ENCODE measurements around the gene ESPNL.

Gene ESPNL

GRCh38 chr2:238132463-238133450 is 32.6 kb downstream of the ESPNL start:
- no peak overlapping the region for H2BK5ac ChIP-seq (ENCODE audit: low read depth, low read length, poor library complexity, severe bottlenecking)
- H3K4ac ChIP-seq (ENCODE audit: low read depth in 1 of 2, low read length in 2 of 2), result no peak overlapping the region
- no peak for DNase-seq
- H3K18ac ChIP-seq (ENCODE audit: low read depth in 1 of 2, low read length in 2 of 2), result no peak overlapping the region
- H3K27me3 ChIP-seq (ENCODE audit: control insufficient read depth in 1 of 2, insufficient read depth in 1 of 2, low read length in 2 of 2), result no peaks in the 10 kb centered on the region
- no peak overlapping the region for H3K4me2 ChIP-seq (ENCODE audit: low read length, poor library complexity, severe bottlenecking)
- H3K14ac ChIP-seq (ENCODE audit: low read length in 2 of 2), result no peak overlapping the region
- H3K36me3 ChIP-seq (ENCODE audit: control insufficient read depth in 1 of 2, insufficient read depth in 2 of 2, low read depth in 1 of 2, low read length in 2 of 2), result no peaks in the 10 kb centered on the region
- no peak overlapping the region for H2AK5ac ChIP-seq (ENCODE audit: low read length, severe bottlenecking)
- H2BK12ac ChIP-seq (ENCODE audit: low read length in 2 of 2), result no peak overlapping the region
- no peak overlapping the region for H3K4me3 ChIP-seq (ENCODE audit: insufficient read depth in 1 of 2, low read depth in 1 of 2, low read length in 2 of 2)
- H4K8ac ChIP-seq (ENCODE audit: low read length), result no peak overlapping the region
- no peak overlapping the region for H2BK15ac ChIP-seq (ENCODE audit: low read depth, poor library complexity, severe bottlenecking)
- no peaks in the 10 kb centered on the region for H3K9me3 ChIP-seq (ENCODE audit: control insufficient read depth, low read length)
- no peak overlapping the region for H3K23ac ChIP-seq (ENCODE audit: low read length in 2 of 2)
- H3K27ac ChIP-seq (ENCODE audit: low read length, poor library complexity, severe bottlenecking), result no peak overlapping the region
- no peak overlapping the region for H3K9ac ChIP-seq (ENCODE audit: low read length)
- peaks cover 3% of the 10 kb centered on the region for H3K4me1 ChIP-seq (ENCODE audit: control insufficient read depth, insufficient read depth, low read depth, low read length)
- no peak overlapping the region for H4K91ac ChIP-seq (ENCODE audit: low read length)
- WGBS, result 86% methylated on average over 23 of the region's 23 CpGs
- H2BK120ac ChIP-seq (ENCODE audit: low read depth, low read length), result no peak overlapping the region
- no peaks in the 10 kb centered on the region for H3K79me1 ChIP-seq (replicated peaks; ENCODE audit: low read length, poor library complexity, severe bottlenecking)
- H2AFZ ChIP-seq (ENCODE audit: low read depth, low read length), result no peak overlapping the region

GRCh38 chr2:238133499-238134392 is 33.6 kb downstream of the ESPNL start:
- Histone ChIP-seq H3K4ac (ENCODE audit: low read depth in 1 of 2, low read length in 2 of 2) (no peak overlapping the region), H4K91ac (ENCODE audit: low read length) (no peak overlapping the region), H2AFZ (ENCODE audit: low read depth, low read length) (no peak overlapping the region), H3K79me1 (replicated peaks; ENCODE audit: low read length, poor library complexity, severe bottlenecking) (no peaks in the 10 kb centered on the region), H3K18ac (ENCODE audit: low read depth in 1 of 2, low read length in 2 of 2) (no peak overlapping the region), H3K4me2 (ENCODE audit: low read length, poor library complexity, severe bottlenecking) (no peak overlapping the region), H3K36me3 (ENCODE audit: control insufficient read depth in 1 of 2, insufficient read depth in 2 of 2, low read depth in 1 of 2, low read length in 2 of 2) (no peaks in the 10 kb centered on the region), H3K23ac (ENCODE audit: low read length in 2 of 2) (no peak overlapping the region), H3K14ac (ENCODE audit: low read length in 2 of 2) (no peak overlapping the region), H2BK120ac (ENCODE audit: low read depth, low read length) (no peak overlapping the region), H3K9me3 (ENCODE audit: control insufficient read depth, low read length) (no peaks in the 10 kb centered on the region), H3K4me3 (ENCODE audit: insufficient read depth in 1 of 2, low read depth in 1 of 2, low read length in 2 of 2) (no peak overlapping the region), H2BK12ac (ENCODE audit: low read length in 2 of 2) (peak overlapping the region in 1 of 2 experiments; percentile 37), H3K4me1 (ENCODE audit: control insufficient read depth, insufficient read depth, low read depth, low read length) (peaks cover 7% of the 10 kb centered on the region), H3K27ac (ENCODE audit: low read length, poor library complexity, severe bottlenecking) (no peak overlapping the region), H2AK5ac (ENCODE audit: low read length, severe bottlenecking) (no peak overlapping the region), H2BK15ac (ENCODE audit: low read depth, poor library complexity, severe bottlenecking) (no peak overlapping the region), H3K9ac (ENCODE audit: low read length) (no peak overlapping the region), H2BK5ac (ENCODE audit: low read depth, low read length, poor library complexity, severe bottlenecking) (no peak overlapping the region), H3K27me3 (ENCODE audit: control insufficient read depth in 1 of 2, insufficient read depth in 1 of 2, low read length in 2 of 2) (no peaks in the 10 kb centered on the region), H4K8ac (ENCODE audit: low read length) (no peak overlapping the region)
- 75% methylated on average over 14 of the region's 14 CpGs for WGBS
- DNase-seq, result no peak

GRCh38 chr2:238134393-238134785 is 34.2 kb downstream of the ESPNL start:
- Histone ChIP-seq H3K4me2 (ENCODE audit: low read length, poor library complexity, severe bottlenecking) (no peak overlapping the region), H3K14ac (ENCODE audit: low read length in 2 of 2) (no peak overlapping the region), H2BK15ac (ENCODE audit: low read depth, poor library complexity, severe bottlenecking) (no peak overlapping the region), H2BK5ac (ENCODE audit: low read depth, low read length, poor library complexity, severe bottlenecking) (no peak overlapping the region), H2BK120ac (ENCODE audit: low read depth, low read length) (no peak overlapping the region), H2AK5ac (ENCODE audit: low read length, severe bottlenecking) (no peak overlapping the region), H2BK12ac (ENCODE audit: low read length in 2 of 2) (no peak overlapping the region), H3K4ac (ENCODE audit: low read depth in 1 of 2, low read length in 2 of 2) (no peak overlapping the region), H3K27ac (ENCODE audit: low read length, poor library complexity, severe bottlenecking) (no peak overlapping the region), H3K9ac (ENCODE audit: low read length) (no peak overlapping the region), H4K8ac (ENCODE audit: low read length) (no peak overlapping the region), H4K91ac (ENCODE audit: low read length) (no peak overlapping the region), H3K4me3 (ENCODE audit: insufficient read depth in 1 of 2, low read depth in 1 of 2, low read length in 2 of 2) (no peak overlapping the region), H3K4me1 (ENCODE audit: control insufficient read depth, insufficient read depth, low read depth, low read length) (peaks cover 14% of the 10 kb centered on the region), H3K23ac (ENCODE audit: low read length in 2 of 2) (no peak overlapping the region), H3K79me1 (replicated peaks; ENCODE audit: low read length, poor library complexity, severe bottlenecking) (no peaks in the 10 kb centered on the region), H3K27me3 (ENCODE audit: control insufficient read depth in 1 of 2, insufficient read depth in 1 of 2, low read length in 2 of 2) (no peaks in the 10 kb centered on the region), H3K9me3 (ENCODE audit: control insufficient read depth, low read length) (no peaks in the 10 kb centered on the region), H2AFZ (ENCODE audit: low read depth, low read length) (no peak overlapping the region), H3K36me3 (ENCODE audit: control insufficient read depth in 1 of 2, insufficient read depth in 2 of 2, low read depth in 1 of 2, low read length in 2 of 2) (no peaks in the 10 kb centered on the region), H3K18ac (ENCODE audit: low read depth in 1 of 2, low read length in 2 of 2) (no peak overlapping the region)
- WGBS, result 94% methylated on average over 11 of the region's 11 CpGs
- DNase-seq, result no peak

- Histone ChIP-seq H3K9ac (ENCODE audit: low read length) (no peak overlapping the region), H2BK15ac (ENCODE audit: low read depth, poor library complexity, severe bottlenecking) (no peak overlapping the region), H4K8ac (ENCODE audit: low read length) (no peak overlapping the region), H3K79me1 (replicated peaks; ENCODE audit: low read length, poor library complexity, severe bottlenecking) (no peaks in the 10 kb centered on the region), H3K27me3 (ENCODE audit: control insufficient read depth in 1 of 2, insufficient read depth in 1 of 2, low read length in 2 of 2) (no peaks in the 10 kb centered on the region), H2BK12ac (ENCODE audit: low read length in 2 of 2) (no peak overlapping the region), H3K23ac (ENCODE audit: low read length in 2 of 2) (no peak overlapping the region), H3K4ac (ENCODE audit: low read depth in 1 of 2, low read length in 2 of 2) (no peak overlapping the region), H3K27ac (ENCODE audit: low read length, poor library complexity, severe bottlenecking) (no peak overlapping the region), H2BK120ac (ENCODE audit: low read depth, low read length) (no peak overlapping the region), H3K4me3 (ENCODE audit: insufficient read depth in 1 of 2, low read depth in 1 of 2, low read length in 2 of 2) (no peak overlapping the region), H2BK5ac (ENCODE audit: low read depth, low read length, poor library complexity, severe bottlenecking) (no peak overlapping the region), H2AK5ac (ENCODE audit: low read length, severe bottlenecking) (no peak overlapping the region), H3K36me3 (ENCODE audit: control insufficient read depth in 1 of 2, insufficient read depth in 2 of 2, low read depth in 1 of 2, low read length in 2 of 2) (no peaks in the 10 kb centered on the region), H3K9me3 (ENCODE audit: control insufficient read depth, low read length) (no peaks in the 10 kb centered on the region), H3K4me2 (ENCODE audit: low read length, poor library complexity, severe bottlenecking) (no peak overlapping the region), H3K4me1 (ENCODE audit: control insufficient read depth, insufficient read depth, low read depth, low read length) (peaks cover 17% of the 10 kb centered on the region), H3K14ac (ENCODE audit: low read length in 2 of 2) (no peak overlapping the region), H3K18ac (ENCODE audit: low read depth in 1 of 2, low read length in 2 of 2) (no peak overlapping the region), H4K91ac (ENCODE audit: low read length) (no peak overlapping the region), H2AFZ (ENCODE audit: low read depth, low read length) (no peak overlapping the region)
- DNase-seq, result no peak
- WGBS, result 77% methylated on average over 15 of the region's 15 CpGs
Observed at GRCh38 chr2:238135601-238136150, 35.5 kb downstream of the ESPNL start.
